IMR-90 (cell line): ENCODE measurements around the gene CDC42EP1. TPM values are rescaled to one million over a fixed set of nuclear protein-coding genes. Genes with fewer than 3 reads are reported as not detected.

Source experiments
- ATAC-seq: fragments of 200-7000 bp; cut with Tn5 transposase; 2 replicates; pipeline ENCODE4 v1.9.1; 2020; ENCODE audit warnings: low read depth, mild to moderate bottlenecking, moderate library complexity
- BruUV-seq: library from RNA; stranded (reverse); fragments of 400-500 nt; replicated peaks from 2 replicates; lab custom pipeline; 2021; lab: Mats Ljungman, UMichigan
- CTCF ChIA-PET: fragments of 300-600 bp; formaldehyde crosslinking; extraction: SDS; loops from one replicate; lab custom pipeline; 2021; ENCODE audit warnings: antibody characterized with exemption; lab: Yijun Ruan, JAX
- POLR2A ChIA-PET: fragments of 300-600 bp; sonication (Branson Sonifier 250); formaldehyde crosslinking; loops from one replicate; lab custom pipeline; 2022; ENCODE audit warnings: antibody characterized with exemption; ENCODE audit not compliant: unreplicated experiment; lab: Charles Lee
- DNase-seq: peaks from one replicate; pipeline ENCODE4 v3.0.0; 2013
- H2AFZ ChIP-seq: replicated peaks from 2 replicates; pipeline ENCODE3; 2013; ENCODE audit warnings: low read length, mild to moderate bottlenecking; ENCODE audit not compliant: poor library complexity
- H2AK5ac ChIP-seq: 2 replicates; pipeline ENCODE4 v1.6.1; 2013; ENCODE audit warnings: low read depth, low read length, inconsistent platforms
- H2AK9ac ChIP-seq: replicated peaks from 2 replicates; pipeline ENCODE3; 2013; ENCODE audit warnings: mild to moderate bottlenecking, low read depth, low read length, moderate library complexity; ENCODE audit not compliant: poor library complexity
- H2BK120ac ChIP-seq: 2 replicates; pipeline ENCODE4 v1.6.1; 2013; ENCODE audit warnings: low read depth, low read length, inconsistent platforms
- H2BK15ac ChIP-seq: 3 replicates; pipeline ENCODE4 v1.6.1; 2013; ENCODE audit warnings: low read depth, low read length, inconsistent platforms
- H2BK20ac ChIP-seq: 2 replicates; pipeline ENCODE4 v1.6.1; 2013; ENCODE audit warnings: low read depth, mild to moderate bottlenecking, inconsistent platforms, low read length, moderate library complexity
- H2BK5ac ChIP-seq: 2 replicates; pipeline ENCODE4 v1.6.1; 2013; ENCODE audit warnings: mild to moderate bottlenecking, low read depth, low read length, inconsistent platforms; ENCODE audit not compliant: poor library complexity, severe bottlenecking
- H3K14ac ChIP-seq: replicated peaks from 2 replicates; pipeline ENCODE4 v1.6.1; 2013; ENCODE audit warnings: low read depth, low read length, inconsistent platforms
- H3K18ac ChIP-seq: 2 replicates; pipeline ENCODE4 v1.6.1; 2013; ENCODE audit warnings: low read depth, low read length, control low read depth
- H3K23ac ChIP-seq: 2 replicates; pipeline ENCODE4 v1.6.1; 2013; ENCODE audit warnings: low read depth, low read length, inconsistent platforms
- H3K27ac ChIP-seq: 2 replicates; pipeline ENCODE4 v1.5.1; 2013; ENCODE audit warnings: mild to moderate bottlenecking, control low read depth, low read length; ENCODE audit not compliant: insufficient read depth
- H3K27me3 ChIP-seq: 2 replicates; pipeline ENCODE4 v1.6.1; 2013; ENCODE audit warnings: low read length; ENCODE audit not compliant: control insufficient read depth, insufficient read depth
- H3K36me3 ChIP-seq: 2 replicates; pipeline ENCODE4 v1.6.1; 2013; ENCODE audit warnings: low read length, mixed read lengths; ENCODE audit not compliant: control insufficient read depth, insufficient read depth
- H3K4ac ChIP-seq: 2 replicates; pipeline ENCODE4 v1.6.1; 2013; ENCODE audit warnings: low read depth, low read length, inconsistent platforms
- H3K4me1 ChIP-seq: 2 replicates; pipeline ENCODE4 v1.6.1; 2013; ENCODE audit warnings: low read length, mixed read lengths; ENCODE audit not compliant: control insufficient read depth, insufficient read depth
- H3K4me2 ChIP-seq: 2 replicates; pipeline ENCODE4 v1.6.1; 2013; ENCODE audit warnings: low read depth, mild to moderate bottlenecking, control low read depth, low read length, moderate library complexity
- H3K4me3 ChIP-seq: 2 replicates; pipeline ENCODE4 v1.5.1; 2013; ENCODE audit warnings: low read depth, mild to moderate bottlenecking, control low read depth, low read length, moderate library complexity; ENCODE audit not compliant: insufficient read depth
- H3K56ac ChIP-seq: 2 replicates; pipeline ENCODE4 v1.6.1; 2013; ENCODE audit warnings: low read length, inconsistent platforms; ENCODE audit not compliant: insufficient read depth; ENCODE audit errors: extremely low read depth
- H3K79me1 ChIP-seq, 2 experiments: 2 replicates each; pipeline ENCODE4 v1.6.1; 2013; ENCODE audit warnings: low read length in 2 of 2, inconsistent platforms in 1 of 2, low read depth in 1 of 2
- H3K9ac ChIP-seq: 2 replicates; pipeline ENCODE4 v1.6.1; 2013; ENCODE audit warnings: low read depth, low read length, control low read depth
- H3K9me1 ChIP-seq: 2 replicates; pipeline ENCODE4 v1.6.1; 2013; ENCODE audit warnings: low read length, inconsistent platforms; ENCODE audit not compliant: insufficient read depth
- H3K9me3 ChIP-seq: 2 replicates; pipeline ENCODE4 v1.6.1; 2013; ENCODE audit warnings: low read length; ENCODE audit not compliant: control insufficient read depth, insufficient read depth
- H4K20me1 ChIP-seq: 2 replicates; pipeline ENCODE4 v1.6.1; 2013; ENCODE audit warnings: low read length, inconsistent platforms; ENCODE audit not compliant: insufficient read depth
- H4K5ac ChIP-seq: 2 replicates; pipeline ENCODE4 v1.6.1; 2013; ENCODE audit warnings: mild to moderate bottlenecking, low read depth, low read length, control low read depth
- H4K8ac ChIP-seq, 2 experiments: 2 replicates each; pipeline ENCODE4 v1.6.1; 2013; ENCODE audit warnings: low read depth in 2 of 2, low read length in 2 of 2, control low read depth in 1 of 2, inconsistent platforms in 1 of 2
- H4K91ac ChIP-seq: 2 replicates; pipeline ENCODE4 v1.6.1; 2013; ENCODE audit warnings: low read depth, low read length, inconsistent platforms; ENCODE audit not compliant: insufficient read depth
- BHLHE40 ChIP-seq: fragments of 150-350 bp; IDR thresholded peaks from 2 replicates; pipeline ENCODE4 v1.6.1; 2016; ENCODE audit warnings: mild to moderate bottlenecking, low read depth, low read length
- CEBPB ChIP-seq: IDR thresholded peaks from 2 replicates; pipeline ENCODE4 v1.6.1; 2012; ENCODE audit warnings: low read depth, low read length, improper control_type of control experiment
- CHD1 ChIP-seq: IDR thresholded peaks from 2 replicates; pipeline ENCODE4 v1.6.1; 2012; ENCODE audit warnings: low read depth, low read length, improper control_type of control experiment
- CTCF ChIP-seq: conservative IDR thresholded peaks from 2 replicates; pipeline ENCODE4 v1.5.1; 2012; ENCODE audit warnings: mild to moderate bottlenecking, low read depth, low read length, improper control_type of control experiment
- ELK1 ChIP-seq: fragments of 150-350 bp; IDR thresholded peaks from 2 replicates; pipeline ENCODE4 v1.6.1; 2016; ENCODE audit warnings: low read depth, mild to moderate bottlenecking, low read length, moderate library complexity, borderline replicate concordance
- FOS ChIP-seq: fragments of 150-350 bp; IDR thresholded peaks from 2 replicates; pipeline ENCODE4 v1.6.1; 2016; ENCODE audit warnings: low read depth, low read length
- MAFK ChIP-seq: IDR thresholded peaks from 2 replicates; pipeline ENCODE4 v1.6.1; 2012; ENCODE audit warnings: low read depth, low read length, improper control_type of control experiment
- MXI1 ChIP-seq: IDR thresholded peaks from 2 replicates; pipeline ENCODE4 v1.6.1; 2012; ENCODE audit warnings: low read depth, mild to moderate bottlenecking, low read length, moderate library complexity, borderline replicate concordance
- POLR2A ChIP-seq: IDR thresholded peaks from 2 replicates; pipeline ENCODE4 v1.6.1; 2012; ENCODE audit warnings: mild to moderate bottlenecking, low read depth, low read length
- RAD21 ChIP-seq: IDR thresholded peaks from 2 replicates; pipeline ENCODE4 v1.6.1; 2012; ENCODE audit warnings: low read length, improper control_type of control experiment
- RCOR1 ChIP-seq: IDR thresholded peaks from 2 replicates; pipeline ENCODE4 v1.6.1; 2012; ENCODE audit warnings: mild to moderate bottlenecking, low read length, improper control_type of control experiment; ENCODE audit not compliant: insufficient replicate concordance
- RFX5 ChIP-seq: IDR thresholded peaks from 2 replicates; pipeline ENCODE4 v1.8.0; 2012; ENCODE audit warnings: low read depth, mild to moderate bottlenecking, low read length, moderate library complexity
- SMC3 ChIP-seq: fragments of 150-350 bp; IDR thresholded peaks from 2 replicates; pipeline ENCODE4 v1.6.1; 2016; ENCODE audit warnings: low read depth, mild to moderate bottlenecking, antibody characterized with exemption, low read length, moderate library complexity
- WGBS, 2 experiments: methylation state at CpG; one replicate each; pipeline versions ENCODE4 v1.1.5 to v1.1.7; 2013; ENCODE audit warnings: missing lambda C conversion rate in 2 of 2; ENCODE audit not compliant: insufficient read length in 1 of 2; ENCODE audit errors: extremely low coverage in 2 of 2; 5-methylcytosine and 5-hydroxymethylcytosine counted together
- dilution Hi-C: fragments of 300-500 bp; cut with HindIII; formaldehyde crosslinking; loops from one replicate; pipeline ENCODE4 v1.14.3; 2018; ENCODE audit warnings: low sequenced_read_pairs; ENCODE audit not compliant: unreplicated experiment
- in situ Hi-C: fragments of 300-500 bp; cut with MboI; formaldehyde crosslinking; loops from 3 replicates; pipeline ENCODE4 v1.14.3; 2019; ENCODE audit warnings: low sequenced_read_pairs, inconsistent platforms, mixed read lengths
- intact Hi-C: fragments of 100-400 bp; cut with micrococcal nuclease; formaldehyde crosslinking; loops from 2 replicates; pipeline ENCODE4 v1.10.0; 2022
- polyA plus RNA-seq, 3 experiments: library from polyadenylated mRNA; depleted of rRNA; stranded (reverse); fragments of >200 nt; gene quantifications; 2 replicates each; pipeline ENCODE4 v1.2.3, GENCODE V29; 2012; ENCODE audit warnings: low replicate concordance in 1 of 3
- total RNA-seq: library from RNA; depleted of rRNA; stranded (reverse); fragments of >200 nt; gene quantifications from 2 replicates; pipeline ENCODE4 v1.2.3, GENCODE V29; 2012
- TF ChIP-seq, protein P1 (sequence below): fragments of 150-350 bp; IDR thresholded peaks from 2 replicates; pipeline ENCODE4 v1.6.1; 2017; ENCODE audit warnings: mild to moderate bottlenecking, antibody characterized with exemption, low read length, low read depth

CDC42EP1 gene
- total and polyA plus RNA-seq, 2 of the 4 experiments (the other 2 are of a cell fraction): 4.7 to 47.3 TPM

DNA sequence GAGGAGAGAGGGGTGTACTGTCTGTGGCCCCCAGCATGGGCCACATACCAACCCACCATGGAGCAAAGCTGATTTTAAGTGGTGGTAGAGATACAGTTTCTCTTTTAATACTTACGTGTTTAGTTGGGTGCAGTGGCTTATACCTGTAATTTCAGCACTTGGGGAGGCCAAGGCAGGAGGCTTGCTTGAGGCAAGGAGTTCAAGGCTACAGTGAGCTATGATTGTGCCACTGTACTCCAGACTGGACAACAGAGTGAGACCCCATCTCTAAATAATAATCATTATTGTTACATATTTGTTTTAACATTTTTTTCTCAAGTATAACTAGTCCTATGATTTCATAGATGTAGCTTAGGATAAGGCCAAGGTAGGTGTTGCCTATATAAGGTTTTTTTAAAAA, 57.2 kb downstream of the CDC42EP1 start (continued):
- no peak for TF ChIP-seq CTCF

DNA sequence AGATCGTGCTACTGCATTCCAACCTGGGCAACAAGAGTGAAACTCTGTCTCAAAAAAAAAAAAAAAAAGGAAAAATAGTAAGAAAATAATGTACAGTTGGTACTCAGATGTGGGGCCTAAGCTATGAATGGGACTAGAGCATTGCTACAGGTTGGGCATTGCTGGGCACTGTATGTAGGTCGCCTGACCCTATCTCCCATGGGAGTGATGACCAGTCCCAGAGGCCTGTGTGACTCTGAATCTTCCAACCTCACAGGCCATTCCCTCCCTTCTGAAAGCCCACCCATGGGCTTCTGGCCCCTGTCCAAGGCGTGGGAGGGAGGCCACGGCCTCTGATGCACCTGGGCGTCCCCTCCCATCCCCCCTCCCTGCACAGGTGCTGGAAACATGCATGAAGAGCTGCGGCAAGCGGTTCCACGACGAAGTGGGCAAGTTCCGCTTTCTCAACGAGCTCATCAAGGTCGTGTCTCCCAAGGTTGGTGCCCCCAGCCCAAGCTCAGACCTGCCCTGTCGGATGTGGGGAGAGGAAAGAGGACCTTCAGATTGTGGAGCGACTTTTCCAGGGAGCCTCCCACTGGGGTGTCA, 57.9 kb downstream of the CDC42EP1 start:
- Histone ChIP-seq H2AK5ac (no peak overlapping the region), H3K56ac (no peak overlapping the region), H2BK20ac (no peak overlapping the region), H3K27me3 (no peaks in the 10 kb centered on the region), H2BK5ac (no peak overlapping the region), H3K18ac (no peak overlapping the region), H2BK120ac (no peak overlapping the region), H3K9me3 (no peaks in the 10 kb centered on the region), H3K4me2 (no peak overlapping the region), H2BK15ac (no peak overlapping the region), H3K14ac (no peak overlapping the region), H3K9me1 (peaks cover 4% of the 10 kb centered on the region; the same call in 1 of the 2 replicates), H3K4me3 (no peak overlapping the region), H4K8ac (no peak overlapping the region), H3K4me1 (peaks cover 5% of the 10 kb centered on the region), H4K91ac (no peak overlapping the region), H3K4ac (no peak overlapping the region), H3K36me3 (peaks cover 45% of the 10 kb centered on the region), H2AK9ac (peak overlapping the region; percentile 55), H3K9ac (no peak overlapping the region), H3K23ac (no peak overlapping the region), H4K5ac (no peak overlapping the region), H3K27ac (no peak overlapping the region), H3K79me1 (peaks cover 0 to 20% of the 10 kb centered on the region in 2 experiments; a peak in 3 of 4 replicates), H2AFZ (no peak overlapping the region), H4K20me1 (no peaks in the 10 kb centered on the region)
- ATAC-seq: no peak
- BruUV-seq: TSS peak; percentile 66
- WGBS, 2 experiments: 100% methylated on average over 1 of the region's 14 CpGs; no CpG with 5 or more reads in 1 of the 2 experiments
- in situ Hi-C loops (no loop called here), dilution Hi-C loops (no loop called here), intact Hi-C loops (no loop called here)
- CTCF ChIA-PET: no interaction called here
- POLR2A ChIA-PET: no interaction called here
- no peak for DNase-seq
- no peak for TF ChIP-seq POLR2A
- TF ChIP-seq RCOR1: no peak
- TF ChIP-seq RFX5: no peak
- no peak for TF ChIP-seq FOS
- no peak for TF ChIP-seq ELK1
- TF ChIP-seq CHD1: no peak
- no peak for TF ChIP-seq MAFK
- no peak for TF ChIP-seq RAD21
- TF ChIP-seq SMC3: no peak
- TF ChIP-seq, protein P1, sequence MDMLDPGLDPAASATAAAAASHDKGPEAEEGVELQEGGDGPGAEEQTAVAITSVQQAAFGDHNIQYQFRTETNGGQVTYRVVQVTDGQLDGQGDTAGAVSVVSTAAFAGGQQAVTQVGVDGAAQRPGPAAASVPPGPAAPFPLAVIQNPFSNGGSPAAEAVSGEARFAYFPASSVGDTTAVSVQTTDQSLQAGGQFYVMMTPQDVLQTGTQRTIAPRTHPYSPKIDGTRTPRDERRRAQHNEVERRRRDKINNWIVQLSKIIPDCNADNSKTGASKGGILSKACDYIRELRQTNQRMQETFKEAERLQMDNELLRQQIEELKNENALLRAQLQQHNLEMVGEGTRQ: no peak
- TF ChIP-seq CEBPB: no peak
- TF ChIP-seq BHLHE40: no peak
- TF ChIP-seq MXI1: no peak
